ENCODE data around the gene ZSCAN25. TPM values are rescaled to one million over a fixed set of nuclear protein-coding genes. Genes with fewer than 3 reads are reported as not detected.
"Not testable (repeated sequence)": the region's sequence is repeated elsewhere in the genome, so short reads cannot be mapped to it uniquely, and the experiment has no call there.

The ZSCAN25 gene
- total RNA-seq, 2 donors from 2014 or later = 22.2 to 23.1 TPM

GRCh38 chr7:99579956-99580777 lies 36.6 kb upstream of the ZSCAN25 start:
- peak overlapping the region; percentile 89 for H3K27ac Mint-ChIP-seq
- Histone ChIP-seq H3K27me3 (ENCODE audit: control insufficient read depth, insufficient read depth, low read length, poor library complexity, severe bottlenecking) (peaks cover 17% of the 10 kb centered on the region), H3K4me1 (ENCODE audit: control insufficient read depth, insufficient read depth, low read length) (no peaks in the 10 kb centered on the region), H3K36me3 (ENCODE audit: control insufficient read depth, insufficient read depth, low read length) (no peaks in the 10 kb centered on the region), H3K27ac (ENCODE audit: low read depth, low read length) (no peak overlapping the region), H3K4me3 (ENCODE audit: low read length) (peak overlapping the region; percentile 82), H3K9ac (ENCODE audit: extremely low read depth, low read length, poor library complexity, severe bottlenecking) (peak overlapping the region; percentile 21), H3K9me3 (ENCODE audit: control insufficient read depth, low read length) (no peaks in the 10 kb centered on the region)
- WGBS, 2 experiments (ENCODE audit: insufficient coverage in 1 of 2, insufficient read length in 1 of 2) = 2 to 12% methylated on average over 25 to 54 of the region's 54 CpGs
- peak overlapping the region; percentile 74 for H3K4me3 Mint-ChIP-seq
- H3K27me3 Mint-ChIP-seq (ENCODE audit: insufficient read depth) = peaks cover 3% of the 10 kb centered on the region
- TF ChIP-seq, protein P1, sequence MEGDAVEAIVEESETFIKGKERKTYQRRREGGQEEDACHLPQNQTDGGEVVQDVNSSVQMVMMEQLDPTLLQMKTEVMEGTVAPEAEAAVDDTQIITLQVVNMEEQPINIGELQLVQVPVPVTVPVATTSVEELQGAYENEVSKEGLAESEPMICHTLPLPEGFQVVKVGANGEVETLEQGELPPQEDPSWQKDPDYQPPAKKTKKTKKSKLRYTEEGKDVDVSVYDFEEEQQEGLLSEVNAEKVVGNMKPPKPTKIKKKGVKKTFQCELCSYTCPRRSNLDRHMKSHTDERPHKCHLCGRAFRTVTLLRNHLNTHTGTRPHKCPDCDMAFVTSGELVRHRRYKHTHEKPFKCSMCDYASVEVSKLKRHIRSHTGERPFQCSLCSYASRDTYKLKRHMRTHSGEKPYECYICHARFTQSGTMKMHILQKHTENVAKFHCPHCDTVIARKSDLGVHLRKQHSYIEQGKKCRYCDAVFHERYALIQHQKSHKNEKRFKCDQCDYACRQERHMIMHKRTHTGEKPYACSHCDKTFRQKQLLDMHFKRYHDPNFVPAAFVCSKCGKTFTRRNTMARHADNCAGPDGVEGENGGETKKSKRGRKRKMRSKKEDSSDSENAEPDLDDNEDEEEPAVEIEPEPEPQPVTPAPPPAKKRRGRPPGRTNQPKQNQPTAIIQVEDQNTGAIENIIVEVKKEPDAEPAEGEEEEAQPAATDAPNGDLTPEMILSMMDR (conservative IDR thresholded peaks at IDR 0.05) = peak; percentile 79
- H3K36me3 Mint-ChIP-seq (ENCODE audit: low read depth) = no peaks in the 10 kb centered on the region
- H3K9me3 Mint-ChIP-seq = no peaks in the 10 kb centered on the region
- H3K4me1 Mint-ChIP-seq = peaks cover 4% of the 10 kb centered on the region
- peak; percentile 91 for DNase-seq

DNA sequence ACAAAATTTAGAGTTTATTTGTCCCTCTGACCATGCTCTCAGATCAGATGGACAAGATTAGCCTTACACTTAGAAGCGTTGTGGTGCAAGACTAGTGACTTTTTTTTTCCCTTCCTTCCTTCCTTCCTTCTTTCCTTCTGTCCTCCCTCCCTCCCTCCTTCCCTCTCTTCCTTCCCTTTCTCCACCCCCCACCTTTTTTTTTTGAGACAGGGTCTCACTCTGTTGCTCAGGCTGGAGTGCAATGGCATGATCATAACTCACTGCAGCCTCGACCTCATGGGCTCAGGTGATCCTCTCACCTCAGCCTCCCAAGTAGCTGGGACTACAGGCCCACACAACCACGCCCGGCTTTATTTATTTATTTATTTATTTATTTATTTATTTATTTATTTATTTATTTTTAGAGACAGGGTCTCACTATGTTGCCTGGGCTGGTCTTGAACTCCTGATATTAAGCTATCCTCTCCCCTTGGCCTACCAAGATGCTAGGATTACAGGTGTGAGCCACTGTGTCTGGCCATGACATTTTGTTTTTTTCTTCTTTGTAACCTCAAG lies 35.9 kb upstream of the ZSCAN25 start:
- H3K27me3 Mint-ChIP-seq (ENCODE audit: insufficient read depth); H3K9me3 Mint-ChIP-seq; H3K4me1 ChIP-seq (ENCODE audit: control insufficient read depth, insufficient read depth, low read length); H3K27ac ChIP-seq (ENCODE audit: low read depth, low read length); H3K4me1 Mint-ChIP-seq; H3K36me3 ChIP-seq (ENCODE audit: control insufficient read depth, insufficient read depth, low read length); DNase-seq; H3K36me3 Mint-ChIP-seq (ENCODE audit: low read depth); H3K9me3 ChIP-seq (ENCODE audit: control insufficient read depth, low read length): not testable (repeated sequence)
- H3K4me3 ChIP-seq (ENCODE audit: low read length) = peak overlapping the region; percentile 82
- peaks cover 18% of the 10 kb centered on the region for H3K27me3 ChIP-seq (ENCODE audit: control insufficient read depth, insufficient read depth, low read length, poor library complexity, severe bottlenecking)
- H3K9ac ChIP-seq (ENCODE audit: extremely low read depth, low read length, poor library complexity, severe bottlenecking) = peak overlapping the region; percentile 21
- 61 to 71% methylated on average over 2 of the region's 4 CpGs for WGBS, 2 experiments (ENCODE audit: insufficient coverage in 1 of 2, insufficient read length in 1 of 2)
- Mint-ChIP-seq H3K27ac (peak overlapping the region; percentile 89), H3K4me3 (peak overlapping the region; percentile 74)

DNA sequence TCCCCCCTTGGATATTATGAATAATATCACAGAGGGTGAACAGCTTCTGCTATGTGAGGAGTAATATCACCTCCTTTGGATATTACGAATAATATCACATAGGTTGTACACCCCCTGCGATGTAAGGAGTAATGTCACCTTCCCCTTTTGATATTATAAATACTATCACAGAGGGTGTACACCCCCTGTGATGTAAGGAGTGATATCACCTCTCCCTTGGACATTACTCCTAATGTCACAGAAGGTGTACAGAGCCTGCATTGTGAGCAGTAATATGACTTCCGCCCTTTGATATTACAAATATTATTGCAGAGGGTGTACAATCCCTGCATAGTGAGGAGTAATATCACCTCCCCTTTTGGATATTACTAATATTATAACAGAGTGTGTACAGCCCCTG lies 27.9 kb upstream of the ZSCAN25 start:
- H3K4me3 Mint-ChIP-seq = no peak overlapping the region
- Histone ChIP-seq H3K36me3 (ENCODE audit: control insufficient read depth, insufficient read depth, low read length) (no peaks in the 10 kb centered on the region), H3K9ac (ENCODE audit: extremely low read depth, low read length, poor library complexity, severe bottlenecking) (no peak overlapping the region), H3K27ac (ENCODE audit: low read depth, low read length) (no peak overlapping the region), H3K4me1 (ENCODE audit: control insufficient read depth, insufficient read depth, low read length) (no peaks in the 10 kb centered on the region), H3K27me3 (ENCODE audit: control insufficient read depth, insufficient read depth, low read length, poor library complexity, severe bottlenecking) (peaks cover 11% of the 10 kb centered on the region), H3K9me3 (ENCODE audit: control insufficient read depth, low read length) (no peaks in the 10 kb centered on the region), H3K4me3 (ENCODE audit: low read length) (no peak overlapping the region)
- no peaks in the 10 kb centered on the region for H3K36me3 Mint-ChIP-seq (ENCODE audit: low read depth)
- DNase-seq = no peak
- no peak overlapping the region for H3K27ac Mint-ChIP-seq
- H3K4me1 Mint-ChIP-seq = no peaks in the 10 kb centered on the region
- TF ChIP-seq, protein P1 (conservative IDR thresholded peaks at IDR 0.05) = no peak
- WGBS, 2 experiments (ENCODE audit: insufficient coverage in 1 of 2, insufficient read length in 1 of 2) = 91% methylated on average over 3 of the region's 3 CpGs; no CpG with 5 or more reads in 1 of the 2 experiments
- no peaks in the 10 kb centered on the region for H3K9me3 Mint-ChIP-seq
- H3K27me3 Mint-ChIP-seq (ENCODE audit: insufficient read depth) = peaks cover 4% of the 10 kb centered on the region
